ENCODE measurements around the gene CITED4.

- TF ChIP-seq CTCF (IDR thresholded peaks at IDR 0.05) (no peak), POLR2A (IDR thresholded peaks at IDR 0.05) (no peak)
These were observed 28.2 kb downstream of the CITED4 start for GRCh38 chr1:40833979-40834378.
